Caco-2 (cell line): ENCODE data around the gene INAVA. TPM values are rescaled to one million over a fixed set of nuclear protein-coding genes. Genes with fewer than 3 reads are reported as not detected.

Experiments
- BruUV-seq: library from RNA; stranded (reverse); fragments of 400-500 nt; replicated peaks from 2 replicates; lab custom pipeline; 2021; lab: Mats Ljungman, UMichigan
- CTCF ChIA-PET: fragments of 300-600 bp; sonication (Branson Sonifier 250); formaldehyde crosslinking; loops from one replicate; lab custom pipeline; 2022; ENCODE audit warnings: antibody characterized with exemption; lab: Charles Lee
- POLR2A ChIA-PET: fragments of 300-600 bp; sonication (Branson Sonifier 250); formaldehyde crosslinking; loops from one replicate; lab custom pipeline; 2022; ENCODE audit warnings: antibody characterized with exemption; lab: Charles Lee
- DNase-seq, 2 experiments: peaks; one replicate each; pipeline versions ENCODE4 v3.0.0 to v3.0.0-alpha.2; 2020 to 2022
- H3K27me3 ChIP-seq: replicated peaks from 2 replicates; pipeline ENCODE4 v1.6.0; 2011; ENCODE audit warnings: low read length; ENCODE audit not compliant: control insufficient read depth, insufficient read depth
- H3K36me3 ChIP-seq: 2 replicates; pipeline ENCODE4 v1.5.1; 2011; ENCODE audit warnings: low read length; ENCODE audit not compliant: control insufficient read depth, insufficient read depth
- H3K4me1 ChIP-seq: fragments of 250-450 bp; sonication (Bioruptor Pico); 2 replicates; pipeline ENCODE4 v1.5.1; 2020; ENCODE audit warnings: mild to moderate bottlenecking
- H3K4me3 ChIP-seq: 2 replicates; pipeline ENCODE4 v1.5.1; 2011; ENCODE audit warnings: low read depth, mild to moderate bottlenecking, control low read depth, low read length
- H3K9me3 ChIP-seq: fragments of 250-450 bp; sonication (Bioruptor Pico); 2 replicates; pipeline ENCODE4 v1.5.1; 2020; ENCODE audit warnings: mild to moderate bottlenecking, moderate library complexity
- H3K27ac Mint-ChIP-seq: one replicate; pipeline ENCODE4 v1.8.0; 2022; ENCODE audit warnings: mixed read lengths; ENCODE audit not compliant: unreplicated experiment
- H3K27me3 Mint-ChIP-seq: one replicate; pipeline ENCODE4 v1.8.0; 2022; ENCODE audit warnings: mixed read lengths; ENCODE audit not compliant: insufficient read depth, unreplicated experiment
- H3K36me3 Mint-ChIP-seq: one replicate; pipeline ENCODE4 v1.8.0; 2022; ENCODE audit warnings: mild to moderate bottlenecking, mixed read lengths; ENCODE audit not compliant: insufficient read depth, unreplicated experiment
- H3K4me1 Mint-ChIP-seq: one replicate; pipeline ENCODE4 v1.8.0; 2022; ENCODE audit warnings: low read depth, mixed read lengths; ENCODE audit not compliant: unreplicated experiment
- H3K4me3 Mint-ChIP-seq: one replicate; pipeline ENCODE4 v1.8.0; 2022; ENCODE audit warnings: mild to moderate bottlenecking, moderate library complexity, mixed read lengths; ENCODE audit not compliant: unreplicated experiment
- H3K9me3 Mint-ChIP-seq: one replicate; pipeline ENCODE4 v1.8.0; 2022; ENCODE audit warnings: mixed read lengths; ENCODE audit not compliant: unreplicated experiment
- CTCF ChIP-seq, 2 experiments: fragments of 200-600 bp in 1 of 2; IDR thresholded peaks; 1 replicate in 1 of 2; 2 replicates in 1 of 2; pipeline versions ENCODE4 v1.5.1 to v1.8.0; 2011 to 2022; ENCODE audit warnings: antibody characterized with exemption in 1 of 2, control low read depth in 1 of 2, inconsistent platforms in 1 of 2, low read depth in 1 of 2, low read length in 1 of 2, mild to moderate bottlenecking in 1 of 2, moderate library complexity in 1 of 2; ENCODE audit not compliant: insufficient read depth in 1 of 2, severe bottlenecking in 1 of 2, unreplicated experiment in 1 of 2
- intact Hi-C: fragments of 100-400 bp; cut with micrococcal nuclease; formaldehyde crosslinking; loops from one replicate; pipeline ENCODE4 v1.10.0; 2022; ENCODE audit not compliant: unreplicated experiment
- total RNA-seq: library from RNA; stranded (reverse); gene quantifications from 2 replicates; pipeline ENCODE4 v1.2.3, GENCODE V29; 2022

INAVA gene
- total RNA-seq, 1 experiment from 2014 or later, result 123 TPM

GRCh38 chr1:200912737-200913407 lies 18.2 kb downstream of the INAVA start:
- Histone ChIP-seq H3K4me3 (no peak overlapping the region), H3K36me3 (peaks cover 13% of the 10 kb centered on the region), H3K9me3 (no peaks in the 10 kb centered on the region), H3K4me1 (peaks cover 7% of the 10 kb centered on the region), H3K27me3 (no peaks in the 10 kb centered on the region)
- Mint-ChIP-seq H3K4me3 (no peak overlapping the region), H3K27me3 (no peaks in the 10 kb centered on the region), H3K36me3 (peaks cover 85% of the 10 kb centered on the region), H3K9me3 (no peaks in the 10 kb centered on the region), H3K27ac (no peak overlapping the region), H3K4me1 (peaks cover 18% of the 10 kb centered on the region)
- TF ChIP-seq CTCF (IDR thresholded peaks at IDR 0.05; ENCODE audit: insufficient read depth in 1 of 2, low read depth in 1 of 2, low read length in 1 of 2, severe bottlenecking in 1 of 2, unreplicated experiment in 1 of 2), result no peak
- ChIA-PET CTCF (interaction anchor here (0.6 kb wide), 1 partner anchor 395 kb away, joined by 8 read pairs; no protein-coding TSS in a partner anchor), POLR2A (interaction anchor here (1.5 kb wide), 1 partner anchor 16 kb away, joined by 4 read pairs; no protein-coding TSS in a partner anchor)
- intact Hi-C loops, result no loop called here
- no TSS peak for BruUV-seq
- DNase-seq, result no peak

GRCh38 chr1:200916152-200916551 lies 21.5 kb downstream of the INAVA start:
- CTCF ChIA-PET, result no interaction called here
- H3K27ac Mint-ChIP-seq, result peak overlapping the region; percentile 75
- Histone ChIP-seq H3K9me3 (no peaks in the 10 kb centered on the region), H3K36me3 (peaks cover 7% of the 10 kb centered on the region), H3K4me3 (no peak overlapping the region), H3K27me3 (no peaks in the 10 kb centered on the region), H3K4me1 (peaks cover 7% of the 10 kb centered on the region)
- peak; percentile 32 to 51 for DNase-seq
- no peak overlapping the region for H3K4me3 Mint-ChIP-seq
- POLR2A ChIA-PET, result interaction anchor here (1.0 kb wide), 1 partner anchor 20 kb away, joined by 3 read pairs; no protein-coding TSS in a partner anchor
- no TSS peak for BruUV-seq
- intact Hi-C loops, result loop anchor here (2.0 kb wide), 1 partner anchor 25 kb away; no protein-coding TSS in a partner anchor
- H3K27me3 Mint-ChIP-seq, result no peaks in the 10 kb centered on the region
- TF ChIP-seq CTCF (IDR thresholded peaks at IDR 0.05; ENCODE audit: insufficient read depth in 1 of 2, low read depth in 1 of 2, low read length in 1 of 2, severe bottlenecking in 1 of 2, unreplicated experiment in 1 of 2), result peak; percentile 25 to 46
- H3K36me3 Mint-ChIP-seq, result peaks cover 66% of the 10 kb centered on the region
- peaks cover 10% of the 10 kb centered on the region for H3K4me1 Mint-ChIP-seq
- no peaks in the 10 kb centered on the region for H3K9me3 Mint-ChIP-seq

- Histone ChIP-seq H3K4me3 (no peak overlapping the region), H3K36me3 (peaks cover 7% of the 10 kb centered on the region), H3K9me3 (no peaks in the 10 kb centered on the region), H3K4me1 (peaks cover 7% of the 10 kb centered on the region), H3K27me3 (no peaks in the 10 kb centered on the region)
- intact Hi-C loops, result loop anchor here (2.0 kb wide), 1 partner anchor 26 kb away; no protein-coding TSS in a partner anchor
- TF ChIP-seq CTCF (IDR thresholded peaks at IDR 0.05; ENCODE audit: insufficient read depth in 1 of 2, low read depth in 1 of 2, low read length in 1 of 2, severe bottlenecking in 1 of 2, unreplicated experiment in 1 of 2), result no peak
- no peak overlapping the region for H3K4me3 Mint-ChIP-seq
- H3K36me3 Mint-ChIP-seq, result peaks cover 61% of the 10 kb centered on the region
- no peaks in the 10 kb centered on the region for H3K9me3 Mint-ChIP-seq
- ChIA-PET POLR2A (interaction anchor here (1.0 kb wide), 2 partner anchors 20 kb away, joined by 3 to 5 read pairs; no protein-coding TSS in a partner anchor), CTCF (interaction anchor here (1.1 kb wide), 2 partner anchors 28 to 55 kb away, joined by 3 read pairs; no protein-coding TSS in a partner anchor)
- peak overlapping the region; percentile 75 for H3K27ac Mint-ChIP-seq
- BruUV-seq, result no TSS peak
- H3K27me3 Mint-ChIP-seq, result no peaks in the 10 kb centered on the region
- DNase-seq, result no peak
- peaks cover 10% of the 10 kb centered on the region for H3K4me1 Mint-ChIP-seq
These were observed 22.0 kb downstream of the INAVA start for GRCh38 chr1:200916681-200917080.
